Endothelial cell of umbilical vein (primary cell): Measurements from ENCODE around the gene RYR2. TPM values are rescaled to one million over a fixed set of nuclear protein-coding genes. Genes with fewer than 3 reads are reported as not detected.

Experiments used
- BruUV-seq: library from RNA; stranded (reverse); fragments of 400-500 nt; replicated peaks from 2 replicates; lab custom pipeline; 2021; lab: Mats Ljungman, UMichigan
- CTCF ChIA-PET: fragments of 300-600, 350-600 bp; sonication (Branson Sonifier 250); formaldehyde crosslinking; loops from one replicate; lab custom pipeline; 2021; ENCODE audit warnings: antibody characterized with exemption, inconsistent platforms; lab: Charles Lee
- POLR2A ChIA-PET: fragments of 300-600, 350-600 bp; sonication (Branson Sonifier 250); formaldehyde crosslinking; loops from one replicate; lab custom pipeline; 2021; ENCODE audit warnings: antibody characterized with exemption, inconsistent platforms; lab: Charles Lee
- DNase-seq: peaks from one replicate; pipeline ENCODE4 v3.0.0-alpha.2; 2011; ENCODE audit warnings: low read depth, low spot score
- FAIRE-seq: peaks from 2 replicates; lab custom pipeline; 2011; peaks lifted over from hg19 to GRCh38; lab: Jason Lieb, UNC
- H2AFZ ChIP-seq: 2 replicates; pipeline ENCODE4 v1.6.0; 2012; ENCODE audit warnings: low read depth, low read length, control low read depth, inconsistent platforms
- H3K27ac ChIP-seq: 2 replicates; pipeline ENCODE4 v1.5.1; 2011; ENCODE audit warnings: low read depth, mild to moderate bottlenecking, control low read depth, low read length, moderate library complexity; ENCODE audit not compliant: insufficient read depth
- H3K27me3 ChIP-seq, 2 experiments: 2 replicates each; pipeline versions ENCODE4 v1.6.0 to v1.6.1; 2011; ENCODE audit warnings: low read length in 2 of 2, mixed read lengths in 1 of 2; ENCODE audit not compliant: control insufficient read depth in 2 of 2, insufficient read depth in 2 of 2
- H3K36me3 ChIP-seq, 2 experiments: 2 replicates in 1 of 2; 3 replicates in 1 of 2; pipeline ENCODE4 v1.5.1; 2011; ENCODE audit warnings: low read length in 2 of 2, mild to moderate bottlenecking in 1 of 2, moderate library complexity in 1 of 2; ENCODE audit not compliant: control insufficient read depth in 2 of 2, insufficient read depth in 2 of 2; ENCODE audit errors: extremely low read depth in 1 of 2
- H3K4me1 ChIP-seq: 3 replicates; pipeline ENCODE4 v1.5.1; 2011; ENCODE audit warnings: mild to moderate bottlenecking, low read length; ENCODE audit not compliant: control insufficient read depth, insufficient read depth; ENCODE audit errors: extremely low read depth
- H3K4me2 ChIP-seq: 2 replicates; pipeline ENCODE4 v1.6.1; 2011; ENCODE audit warnings: low read length, control low read depth, mixed read lengths; ENCODE audit not compliant: insufficient read depth
- H3K4me3 ChIP-seq, 3 experiments: fragments of 200-600 bp in 1 of 3; sonication (generic), shearing (Covaris generic) in 1 of 3; replicated peaks in 1 of 3; 2 replicates each; pipeline ENCODE4 v1.5.1; 2011 to 2016; ENCODE audit warnings: control low read depth in 3 of 3, low read length in 3 of 3, mild to moderate bottlenecking in 2 of 3, inconsistent platforms in 1 of 3, low read depth in 1 of 3, moderate library complexity in 1 of 3; ENCODE audit not compliant: insufficient read depth in 1 of 3
- H3K79me2 ChIP-seq: 2 replicates; pipeline ENCODE4 v1.6.0; 2012; ENCODE audit warnings: low read length, inconsistent platforms; ENCODE audit not compliant: control insufficient read depth, insufficient read depth
- H3K9ac ChIP-seq: replicated peaks from 2 replicates; pipeline ENCODE3; 2011; ENCODE audit warnings: low read length, control low read depth; ENCODE audit not compliant: insufficient read depth; ENCODE audit errors: extremely low read depth
- H3K9me1 ChIP-seq: replicated peaks from 3 replicates; pipeline ENCODE4 v1.6.0; 2011; ENCODE audit warnings: mild to moderate bottlenecking, low read length; ENCODE audit not compliant: control insufficient read depth, insufficient read depth; ENCODE audit errors: extremely low read depth
- H3K9me3 ChIP-seq: replicated peaks from 2 replicates; pipeline ENCODE4 v1.5.1; 2012; ENCODE audit warnings: low read length, inconsistent platforms; ENCODE audit not compliant: control insufficient read depth, insufficient read depth
- H4K20me1 ChIP-seq: replicated peaks from 2 replicates; pipeline ENCODE3; 2011; ENCODE audit warnings: mild to moderate bottlenecking, low read length; ENCODE audit not compliant: control insufficient read depth, insufficient read depth; ENCODE audit errors: extremely low read depth
- EZH2 ChIP-seq: IDR thresholded peaks from 2 replicates; pipeline ENCODE4 v1.6.1; 2012; ENCODE audit warnings: borderline replicate concordance, low read depth, mild to moderate bottlenecking, moderate library complexity, low read length, inconsistent platforms; ENCODE audit not compliant: severe bottlenecking
- FOS ChIP-seq: IDR thresholded peaks from 2 replicates; pipeline ENCODE4 v1.6.1; 2011; ENCODE audit warnings: mild to moderate bottlenecking, low read length, moderate library complexity, borderline replicate concordance; ENCODE audit not compliant: insufficient read depth
- GATA2 ChIP-seq: IDR thresholded peaks from 2 replicates; pipeline ENCODE4 v1.7.0; 2011; ENCODE audit warnings: low read depth, mild to moderate bottlenecking, moderate library complexity, mixed read lengths, low read length; ENCODE audit not compliant: insufficient read length, insufficient read depth
- JUN ChIP-seq: IDR thresholded peaks from 2 replicates; pipeline ENCODE4 v1.6.1; 2011; ENCODE audit warnings: borderline replicate concordance, low read depth; ENCODE audit not compliant: insufficient read length, insufficient read depth
- MYC ChIP-seq: IDR thresholded peaks from one replicate; pipeline ENCODE4 v1.6.1; 2011; ENCODE audit warnings: mild to moderate bottlenecking, low read depth, low read length
- POLR2A ChIP-seq: IDR thresholded peaks from 2 replicates; pipeline ENCODE4 v1.6.1; 2012; ENCODE audit warnings: low read depth, mild to moderate bottlenecking, control low read depth, low read length
- POLR2AphosphoS5 ChIP-seq: IDR thresholded peaks from 2 replicates; pipeline ENCODE4 v1.6.1; 2012; ENCODE audit warnings: low read depth, mild to moderate bottlenecking, control low read depth, low read length, moderate library complexity; ENCODE audit not compliant: insufficient read depth
- dilution Hi-C: fragments of 300-500 bp; cut with MboI; formaldehyde crosslinking; loops from one replicate; pipeline ENCODE4 v1.15.0; 2019; ENCODE audit warnings: low sequenced_read_pairs; ENCODE audit not compliant: extremely low pct_ligation_motif_present
- intact Hi-C: fragments of 100-400 bp; cut with micrococcal nuclease; formaldehyde crosslinking; loops from one replicate; pipeline ENCODE4 v1.10.0; 2022
- polyA plus RNA-seq, 4 experiments: library from polyadenylated mRNA; depleted of rRNA in 3 of 4; stranded (reverse) in 3 of 4; unstranded in 1 of 4; fragments of >200 nt; gene quantifications; 2 replicates each; pipeline versions ENCODE4 v1.2.1 to v1.2.3, GENCODE V29; 2011 to 2012; ENCODE audit warnings: missing spikeins in 1 of 4
- total RNA-seq: library from RNA; stranded (reverse); gene quantifications from 2 replicates; pipeline ENCODE4 v1.2.3, GENCODE V29; 2021
- TF ChIP-seq, protein P1 (sequence below), 2 donors: IDR thresholded peaks; 1 replicate in 1 of 2; 2 replicates in 1 of 2; pipeline ENCODE4 v1.5.1; 2011; ENCODE audit warnings: low read length in 2 of 2, mild to moderate bottlenecking in 2 of 2, moderate library complexity in 2 of 2, control low read depth in 1 of 2, inconsistent platforms in 1 of 2, low read depth in 1 of 2; ENCODE audit not compliant: insufficient read depth in 1 of 2; ENCODE audit errors: extremely low read depth in 1 of 2
- TF ChIP-seq, protein P2 (sequence below): IDR thresholded peaks from 2 replicates; pipeline ENCODE4 v1.6.1; 2011; ENCODE audit not compliant: insufficient read depth, insufficient read length

The RYR2 gene
- total and polyA plus RNA-seq, 2 donors (not counting 3 experiments of a cell fraction or from before 2014, with no cell fraction given): not detected

DNA sequence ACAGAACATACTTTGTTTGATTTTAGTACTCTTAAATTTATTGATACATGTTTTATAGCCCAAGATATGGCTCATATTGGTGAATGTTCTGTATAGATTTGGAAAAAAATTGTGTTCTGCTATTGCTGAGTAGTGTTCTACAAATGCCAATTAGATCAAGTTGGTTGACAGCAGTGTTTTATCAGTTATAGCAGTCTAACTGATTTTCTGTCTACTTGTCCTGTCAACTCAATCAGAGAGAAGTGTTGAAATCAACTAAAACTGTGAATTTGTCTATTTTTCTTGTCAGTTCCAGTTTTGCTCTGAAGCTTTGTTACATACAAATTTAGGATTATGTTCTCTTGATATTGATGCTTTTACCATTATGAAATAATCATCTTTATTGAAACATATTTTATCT lies 23.1 kb upstream of the RYR2 start:
- Histone ChIP-seq H3K9me3 (no peaks in the 10 kb centered on the region), H3K4me3 (no peak overlapping the region), H3K27ac (no peak overlapping the region), H3K79me2 (no peaks in the 10 kb centered on the region), H2AFZ (no peak overlapping the region), H4K20me1 (no peaks in the 10 kb centered on the region), H3K4me1 (no peaks in the 10 kb centered on the region), H3K27me3 (no peaks in the 10 kb centered on the region), H3K36me3 (no peaks in the 10 kb centered on the region), H3K9ac (no peak overlapping the region), H3K4me2 (no peak overlapping the region), H3K9me1 (no peaks in the 10 kb centered on the region)
- no TSS peak for BruUV-seq
- ChIA-PET POLR2A (no interaction called here), CTCF (no interaction called here)
- no peak for DNase-seq
- TF ChIP-seq FOS: no peak
- no peak for TF ChIP-seq JUN
- TF ChIP-seq EZH2: no peak
- TF ChIP-seq, protein P1, sequence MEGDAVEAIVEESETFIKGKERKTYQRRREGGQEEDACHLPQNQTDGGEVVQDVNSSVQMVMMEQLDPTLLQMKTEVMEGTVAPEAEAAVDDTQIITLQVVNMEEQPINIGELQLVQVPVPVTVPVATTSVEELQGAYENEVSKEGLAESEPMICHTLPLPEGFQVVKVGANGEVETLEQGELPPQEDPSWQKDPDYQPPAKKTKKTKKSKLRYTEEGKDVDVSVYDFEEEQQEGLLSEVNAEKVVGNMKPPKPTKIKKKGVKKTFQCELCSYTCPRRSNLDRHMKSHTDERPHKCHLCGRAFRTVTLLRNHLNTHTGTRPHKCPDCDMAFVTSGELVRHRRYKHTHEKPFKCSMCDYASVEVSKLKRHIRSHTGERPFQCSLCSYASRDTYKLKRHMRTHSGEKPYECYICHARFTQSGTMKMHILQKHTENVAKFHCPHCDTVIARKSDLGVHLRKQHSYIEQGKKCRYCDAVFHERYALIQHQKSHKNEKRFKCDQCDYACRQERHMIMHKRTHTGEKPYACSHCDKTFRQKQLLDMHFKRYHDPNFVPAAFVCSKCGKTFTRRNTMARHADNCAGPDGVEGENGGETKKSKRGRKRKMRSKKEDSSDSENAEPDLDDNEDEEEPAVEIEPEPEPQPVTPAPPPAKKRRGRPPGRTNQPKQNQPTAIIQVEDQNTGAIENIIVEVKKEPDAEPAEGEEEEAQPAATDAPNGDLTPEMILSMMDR (IDR thresholded peaks at IDR 0.05; ENCODE audit: extremely low read depth in 1 of 2, insufficient read depth in 1 of 2, low read depth in 1 of 2, low read length in 2 of 2): no peak
- no peak for TF ChIP-seq MYC
- TF ChIP-seq GATA2: no peak
- TF ChIP-seq POLR2A: no peak
- TF ChIP-seq POLR2AphosphoS5: no peak
- TF ChIP-seq, protein P2, sequence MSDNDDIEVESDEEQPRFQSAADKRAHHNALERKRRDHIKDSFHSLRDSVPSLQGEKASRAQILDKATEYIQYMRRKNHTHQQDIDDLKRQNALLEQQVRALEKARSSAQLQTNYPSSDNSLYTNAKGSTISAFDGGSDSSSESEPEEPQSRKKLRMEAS: no peak
- dilution Hi-C loops (no loop called here), intact Hi-C loops (no loop called here)
- FAIRE-seq: no peak
